Pulmonary artery endothelial cell (primary cell): ENCODE data around the gene C20orf144. TPM values are rescaled to one million over a fixed set of nuclear protein-coding genes. Genes with fewer than 3 reads are reported as not detected.

Experiments
- DNase-seq: peaks from one replicate; pipeline ENCODE4 v3.0.0-alpha.2; 2011; ENCODE audit warnings: low read depth, low spot score
- total RNA-seq: library from RNA; depleted of rRNA; stranded (reverse); fragments of >200 nt; gene quantifications from 2 replicates; pipeline ENCODE4 v1.2.3, GENCODE V29; 2014

Gene C20orf144
- total RNA-seq, 1 donor from 2014 or later: under 0.01 TPM

GRCh38 chr20:33676121-33676520 lies 14.0 kb downstream of the C20orf144 start:
- DNase-seq: no peak

- DNase-seq: no peak
These were observed 14.8 kb downstream of the C20orf144 start for GRCh38 chr20:33676652-33677645.

GRCh38 chr20:33677991-33678702 lies 16.0 kb downstream of the C20orf144 start:
- DNase-seq: no peak

- no peak for DNase-seq
These were observed 17.8 kb downstream of the C20orf144 start for GRCh38 chr20:33679758-33680485.

GRCh38 chr20:33680686-33681085 lies 18.6 kb downstream of the C20orf144 start:
- DNase-seq: no peak

GRCh38 chr20:33681288-33681687 lies 19.2 kb downstream of the C20orf144 start:
- no peak for DNase-seq

- DNase-seq: no peak
These were observed 19.7 kb downstream of the C20orf144 start for GRCh38 chr20:33681728-33682353.

- DNase-seq: no peak
These were observed 22.6 kb downstream of the C20orf144 start for GRCh38 chr20:33684533-33685327.

GRCh38 chr20:33685328-33686099 lies 23.4 kb downstream of the C20orf144 start:
- no peak for DNase-seq

GRCh38 chr20:33686100-33686983 lies 24.2 kb downstream of the C20orf144 start, which contains the start of gene E2F1:
TSS of gene E2F1 (minus strand) at chr20:33686385. CDS start at chr20:33686264, 121 bp downstream.
- DNase-seq: peak; percentile 57

GRCh38 chr20:33686984-33687366 lies 24.8 kb downstream of the C20orf144 start:
- DNase-seq: no peak

- no peak for DNase-seq
These were observed 25.3 kb downstream of the C20orf144 start for GRCh38 chr20:33687370-33687915.

GRCh38 chr20:33687993-33688937 lies 26.1 kb downstream of the C20orf144 start:
- DNase-seq: no peak

GRCh38 chr20:33688938-33689424 lies 26.9 kb downstream of the C20orf144 start:
- DNase-seq: no peak

- no peak for DNase-seq
These were observed 27.4 kb downstream of the C20orf144 start for GRCh38 chr20:33689493-33689892.

GRCh38 chr20:33689973-33690372 lies 27.8 kb downstream of the C20orf144 start:
- no peak for DNase-seq

- DNase-seq: no peak
These were observed 31.2 kb downstream of the C20orf144 start for GRCh38 chr20:33693289-33693688.
